Common myeloid progenitor, CD34-positive (primary cell): ENCODE measurements around the gene MRPL50.

Experiments
- CTCF ChIA-PET: fragments of 350-600 bp; sonication (Branson Sonifier 250); formaldehyde crosslinking; loops from one replicate; lab custom pipeline; 2021; ENCODE audit warnings: antibody characterized with exemption; lab: Charles Lee
- POLR2A ChIA-PET: fragments of 350-600 bp; sonication (Branson Sonifier 250); formaldehyde crosslinking; loops from one replicate; lab custom pipeline; 2021; ENCODE audit warnings: antibody characterized with exemption; lab: Charles Lee
- DNase-seq, 3 donors: peaks; one replicate each; pipeline versions ENCODE4 v3.0.0 to v3.0.0-alpha.2; 2013
- H3K27ac ChIP-seq, 2 experiments: 1 replicate in 1 of 2; 2 replicates in 1 of 2; pipeline ENCODE4 v1.7.0; 2013; ENCODE audit warnings: inconsistent platforms in 2 of 2, low read length in 2 of 2, mild to moderate bottlenecking in 2 of 2, low read depth in 1 of 2, moderate library complexity in 1 of 2; ENCODE audit not compliant: severe bottlenecking in 2 of 2, insufficient read depth in 1 of 2, poor library complexity in 1 of 2
- H3K27me3 ChIP-seq, 5 experiments: replicated peaks in 2 of 5; 1 replicate in 3 of 5; 2 replicates in 2 of 5; pipeline versions ENCODE4 v1.6.1 to v1.7.0; 2013; ENCODE audit warnings: low read length in 4 of 5, mild to moderate bottlenecking in 2 of 5, moderate library complexity in 2 of 5, inconsistent platforms in 1 of 5; ENCODE audit not compliant: insufficient read depth in 5 of 5, control insufficient read depth in 4 of 5
- H3K36me3 ChIP-seq, 4 experiments: 1 replicate in 2 of 4; 2 replicates in 2 of 4; pipeline versions ENCODE4 v1.6.1 to v1.7.0; 2013; ENCODE audit warnings: low read length in 3 of 4, control low read depth in 1 of 4, mild to moderate bottlenecking in 1 of 4; ENCODE audit not compliant: control insufficient read depth in 4 of 4, insufficient read depth in 4 of 4
- H3K4me1 ChIP-seq, 4 experiments: 1 replicate in 3 of 4; 2 replicates in 1 of 4; pipeline versions ENCODE4 v1.6.1 to v1.7.1; 2013; ENCODE audit warnings: low read length in 3 of 4, mild to moderate bottlenecking in 3 of 4, control low read depth in 1 of 4, inconsistent platforms in 1 of 4, moderate library complexity in 1 of 4; ENCODE audit not compliant: control insufficient read depth in 4 of 4, insufficient read depth in 4 of 4; ENCODE audit errors: control extremely low read depth in 1 of 4
- H3K4me3 ChIP-seq, 7 experiments: 1 replicate in 4 of 7; 2 replicates in 3 of 7; pipeline versions ENCODE4 v1.5.1 to v1.7.0; 2013; ENCODE audit warnings: mild to moderate bottlenecking in 7 of 7, low read length in 6 of 7, moderate library complexity in 6 of 7, inconsistent platforms in 2 of 7, low read depth in 2 of 7, control low read depth in 1 of 7; ENCODE audit not compliant: insufficient read depth in 4 of 7, control insufficient read depth in 1 of 7; ENCODE audit errors: extremely low read depth in 1 of 7
- H3K9me3 ChIP-seq, 5 experiments: 1 replicate in 4 of 5; 2 replicates in 1 of 5; pipeline versions ENCODE4 v1.6.1 to v1.7.1; 2013; ENCODE audit warnings: low read length in 4 of 5, mild to moderate bottlenecking in 2 of 5, inconsistent platforms in 1 of 5, low read depth in 1 of 5, moderate library complexity in 1 of 5; ENCODE audit not compliant: control insufficient read depth in 4 of 5, insufficient read depth in 2 of 5; ENCODE audit errors: control extremely low read depth in 1 of 5
- WGBS: methylation state at CpG from one replicate; pipeline ENCODE4 v1.1.5; 2013; ENCODE audit not compliant: insufficient coverage; 5-methylcytosine and 5-hydroxymethylcytosine counted together

The MRPL50 gene

GRCh38 chr9:101371813-101372212 is 26.6 kb downstream of the MRPL50 start:
- POLR2A ChIA-PET, result no interaction called here
- DNase-seq, result no peak
- 100% methylated on average over 1 of the region's 3 CpGs for WGBS
- CTCF ChIA-PET, result interaction anchor here (1.1 kb wide), 1 partner anchor 10 kb away, joined by 4 read pairs; no protein-coding TSS in a partner anchor
- no peaks in the 10 kb centered on the region for H3K27me3 ChIP-seq
- no peaks in the 10 kb centered on the region for H3K4me1 ChIP-seq
- no peak overlapping the region for H3K4me3 ChIP-seq
- no peaks in the 10 kb centered on the region for H3K9me3 ChIP-seq
- H3K36me3 ChIP-seq, result no peaks in the 10 kb centered on the region
- H3K27ac ChIP-seq, result no peak overlapping the region

- ChIA-PET CTCF (interaction anchor here (0.8 kb wide), 1 partner anchor 71 kb away, joined by 3 read pairs; no protein-coding TSS in a partner anchor), POLR2A (no interaction called here)
Measured at GRCh38 chr9:101369884-101370531, 28.4 kb downstream of the MRPL50 start.

GRCh38 chr9:101369286-101369685 is 29.1 kb downstream of the MRPL50 start:
- H3K36me3 ChIP-seq, result no peaks in the 10 kb centered on the region
- no CpG with 5 or more reads among the region's 2 CpGs for WGBS
- no peaks in the 10 kb centered on the region for H3K4me1 ChIP-seq
- POLR2A ChIA-PET, result no interaction called here
- H3K9me3 ChIP-seq, result no peaks in the 10 kb centered on the region
- CTCF ChIA-PET, result no interaction called here
- H3K4me3 ChIP-seq, result no peak overlapping the region
- no peak overlapping the region for H3K27ac ChIP-seq
- no peak for DNase-seq
- H3K27me3 ChIP-seq, result no peaks in the 10 kb centered on the region

More at GRCh38 chr9:101369884-101370531, 28.4 kb downstream of the MRPL50 start:
- Histone ChIP-seq H3K27me3 (no peaks in the 10 kb centered on the region), H3K9me3 (no peaks in the 10 kb centered on the region), H3K4me3 (no peak overlapping the region), H3K27ac (no peak overlapping the region), H3K4me1 (no peaks in the 10 kb centered on the region), H3K36me3 (no peaks in the 10 kb centered on the region)
- DNase-seq, result no peak
- no CpG with 5 or more reads among the region's 2 CpGs for WGBS

GRCh38 chr9:101367323-101367722 is 31.1 kb downstream of the MRPL50 start:
- Histone ChIP-seq H3K36me3 (no peaks in the 10 kb centered on the region), H3K4me1 (no peaks in the 10 kb centered on the region), H3K27ac (no peak overlapping the region), H3K27me3 (no peaks in the 10 kb centered on the region), H3K4me3 (no peak overlapping the region), H3K9me3 (no peaks in the 10 kb centered on the region)
- 100% methylated on average over 1 of the region's 3 CpGs for WGBS
- CTCF ChIA-PET, result no interaction called here
- POLR2A ChIA-PET, result no interaction called here
- DNase-seq, result no peak

GRCh38 chr9:101366038-101366756 is 32.2 kb downstream of the MRPL50 start:
- WGBS, result 100% methylated on average over 2 of the region's 5 CpGs
- Histone ChIP-seq H3K4me3 (no peak overlapping the region), H3K9me3 (no peaks in the 10 kb centered on the region), H3K27me3 (no peaks in the 10 kb centered on the region), H3K4me1 (no peaks in the 10 kb centered on the region), H3K27ac (no peak overlapping the region), H3K36me3 (no peaks in the 10 kb centered on the region)
- ChIA-PET POLR2A (no interaction called here), CTCF (no interaction called here)
- no peak for DNase-seq

- no peak overlapping the region for H3K4me3 ChIP-seq
- H3K36me3 ChIP-seq, result no peaks in the 10 kb centered on the region
- H3K27me3 ChIP-seq, result no peaks in the 10 kb centered on the region
- ChIA-PET CTCF (no interaction called here), POLR2A (no interaction called here)
- no peak for DNase-seq
- no peaks in the 10 kb centered on the region for H3K9me3 ChIP-seq
- H3K27ac ChIP-seq, result no peak overlapping the region
- no peaks in the 10 kb centered on the region for H3K4me1 ChIP-seq
Measured at GRCh38 chr9:101365181-101365580, 33.2 kb downstream of the MRPL50 start.

- Histone ChIP-seq H3K36me3 (no peaks in the 10 kb centered on the region), H3K4me1 (no peaks in the 10 kb centered on the region), H3K9me3 (no peaks in the 10 kb centered on the region), H3K27ac (no peak overlapping the region), H3K4me3 (no peak overlapping the region), H3K27me3 (no peaks in the 10 kb centered on the region)
- ChIA-PET CTCF (interaction anchor here (0.9 kb wide), 1 partner anchor 56 kb away, joined by 3 read pairs; no protein-coding TSS in a partner anchor), POLR2A (no interaction called here)
- no peak for DNase-seq
- WGBS, result 100% methylated on average over 1 of the region's 5 CpGs
Measured at GRCh38 chr9:101362450-101362849, 36.0 kb downstream of the MRPL50 start.
